ENCODE measurements around the gene SEMA4B. TPM values are rescaled to one million over a fixed set of nuclear protein-coding genes. Genes with fewer than 3 reads are reported as not detected.

SEMA4B gene
- total and polyA plus RNA-seq, 2 of the 8 experiments (the other 6 are each of a cell fraction or from before 2014, with no cell fraction given): 42.7 to 43.0 TPM

GRCh38 chr15:90217671-90218394, 16.7 kb downstream of the SEMA4B start (continued):
- TF ChIP-seq TEAD4 (IDR thresholded peaks at IDR 0.05; ENCODE audit: low read depth, low read length) (no peak), JUND (IDR thresholded peaks at IDR 0.05; ENCODE audit: low read length) (no peak)
